H1 (cell line): ENCODE data around the gene MACROD2. TPM values are rescaled to one million over a fixed set of nuclear protein-coding genes. Genes with fewer than 3 reads are reported as not detected.

Experiments used
- CTCF ChIA-PET: fragments of 300-600 bp; sonication (Branson Sonifier 250); formaldehyde crosslinking; loops from one replicate; lab custom pipeline; 2021; ENCODE audit not compliant: partially characterized antibody; lab: Charles Lee
- POLR2A ChIA-PET: fragments of 300-600 bp; sonication (Branson Sonifier 250); formaldehyde crosslinking; loops from one replicate; lab custom pipeline; 2021; ENCODE audit warnings: inconsistent platforms; ENCODE audit not compliant: partially characterized antibody; lab: Charles Lee
- DNase-seq, 2 experiments: peaks; one replicate each; pipeline versions ENCODE4 v3.0.0 to v3.0.0-alpha.2; 2010 to 2022; ENCODE audit warnings: low spot score in 2 of 2, low read depth in 1 of 2, mixed read lengths in 1 of 2
- FAIRE-seq: peaks from 2 replicates; lab custom pipeline; 2011; peaks lifted over from hg19 to GRCh38; lab: Jason Lieb, UNC
- H2AFZ ChIP-seq: 2 replicates; pipeline ENCODE4 v1.8.1; 2012; ENCODE audit warnings: low read length, inconsistent platforms
- H2AK5ac ChIP-seq: 2 replicates; pipeline ENCODE4 v1.6.1; 2013; ENCODE audit warnings: low read depth, low read length
- H2BK120ac ChIP-seq: replicated peaks from 2 replicates; pipeline ENCODE3; 2013; ENCODE audit warnings: low read depth, low read length, inconsistent platforms
- H2BK12ac ChIP-seq: 2 replicates; pipeline ENCODE4 v1.6.1; 2013; ENCODE audit warnings: low read depth, low read length
- H2BK15ac ChIP-seq: 2 replicates; pipeline ENCODE4 v1.6.1; 2013; ENCODE audit warnings: low read length
- H2BK20ac ChIP-seq: 2 replicates; pipeline ENCODE4 v1.6.1; 2013; ENCODE audit warnings: low read length
- H2BK5ac ChIP-seq: 2 replicates; pipeline ENCODE4 v1.6.1; 2013; ENCODE audit warnings: low read depth, low read length
- H3K14ac ChIP-seq: 2 replicates; pipeline ENCODE4 v1.6.1; 2013; ENCODE audit warnings: inconsistent platforms; ENCODE audit not compliant: insufficient read length
- H3K18ac ChIP-seq: 2 replicates; pipeline ENCODE4 v1.6.1; 2013; ENCODE audit warnings: low read length; ENCODE audit errors: extremely low read depth
- H3K23ac ChIP-seq: 2 replicates; pipeline ENCODE4 v1.6.1; 2013; ENCODE audit warnings: inconsistent platforms; ENCODE audit not compliant: insufficient read length
- H3K23me2 ChIP-seq: 2 replicates; pipeline ENCODE4 v1.6.1; 2013; ENCODE audit warnings: low read depth, low read length
- H3K27ac ChIP-seq: 2 replicates; pipeline ENCODE4 v1.6.1; 2011; ENCODE audit warnings: low read depth, low read length, inconsistent platforms
- H3K27me3 ChIP-seq, 4 experiments: replicated peaks in 1 of 4; 1 replicate in 1 of 4; 2 replicates in 3 of 4; pipeline versions ENCODE4 v1.6.1 to v1.8.1; 2011 to 2013; ENCODE audit warnings: low read length in 3 of 4, mild to moderate bottlenecking in 3 of 4, inconsistent platforms in 2 of 4, mixed read lengths in 2 of 4, moderate library complexity in 1 of 4; ENCODE audit not compliant: control insufficient read depth in 3 of 4, insufficient read depth in 3 of 4; ENCODE audit errors: extremely low read depth in 1 of 4
- H3K36me3 ChIP-seq, 4 experiments: 2 replicates each; pipeline versions ENCODE4 v1.6.1 to v1.8.1; 2011 to 2013; ENCODE audit warnings: mild to moderate bottlenecking in 4 of 4, low read length in 3 of 4, moderate library complexity in 2 of 4, control low read depth in 1 of 4, inconsistent platforms in 1 of 4; ENCODE audit not compliant: insufficient read depth in 4 of 4, control insufficient read depth in 2 of 4
- H3K4ac ChIP-seq: replicated peaks from 2 replicates; pipeline ENCODE3; 2013; ENCODE audit warnings: low read length, low read depth, mixed read lengths, inconsistent platforms; ENCODE audit not compliant: insufficient read length
- H3K4me1 ChIP-seq, 4 experiments: replicated peaks in 1 of 4; 1 replicate in 1 of 4; 2 replicates in 3 of 4; pipeline versions ENCODE4 v1.6.1 to v1.8.1; 2011 to 2013; ENCODE audit warnings: low read length in 3 of 4, inconsistent platforms in 2 of 4, mixed read lengths in 1 of 4; ENCODE audit not compliant: insufficient read depth in 4 of 4, control insufficient read depth in 3 of 4
- H3K4me2 ChIP-seq, 2 experiments: 2 replicates each; pipeline versions ENCODE4 v1.6.1 to v1.8.1; 2011 to 2013; ENCODE audit warnings: low read depth in 2 of 2, low read length in 2 of 2, control low read depth in 1 of 2, inconsistent platforms in 1 of 2, mild to moderate bottlenecking in 1 of 2; ENCODE audit not compliant: insufficient read depth in 1 of 2
- H3K4me3 ChIP-seq, 4 experiments: fragments of 200-600, 300-600 bp in 1 of 4; sonication (generic), shearing (Covaris generic), sonication (Bioruptor Twin) in 1 of 4; 2 replicates each; pipeline versions ENCODE4 v1.5.1 to v1.8.1; 2011 to 2016; ENCODE audit warnings: low read length in 4 of 4, low read depth in 3 of 4, control low read depth in 2 of 4, inconsistent platforms in 2 of 4, mild to moderate bottlenecking in 2 of 4, mixed read lengths in 1 of 4, moderate library complexity in 1 of 4; ENCODE audit not compliant: insufficient read depth in 2 of 4; ENCODE audit errors: extremely low read depth in 1 of 4
- H3K56ac ChIP-seq: replicated peaks from 2 replicates; pipeline ENCODE3; 2013; ENCODE audit warnings: low read depth, mild to moderate bottlenecking, mixed read lengths, low read length, inconsistent platforms; ENCODE audit not compliant: insufficient read length
- H3K79me1 ChIP-seq: 2 replicates; pipeline ENCODE4 v1.6.1; 2013; ENCODE audit warnings: low read depth, low read length, control low read depth
- H3K79me2 ChIP-seq, 2 experiments: 2 replicates each; pipeline versions ENCODE4 v1.6.1 to v1.8.1; 2012 to 2013; ENCODE audit warnings: low read length in 2 of 2, mild to moderate bottlenecking in 2 of 2, inconsistent platforms in 1 of 2; ENCODE audit not compliant: insufficient read depth in 2 of 2, control insufficient read depth in 1 of 2
- H3K9ac ChIP-seq, 4 experiments: replicated peaks in 1 of 4; 1 replicate in 1 of 4; 2 replicates in 3 of 4; pipeline versions ENCODE4 v1.6.1 to v1.8.1; 2011 to 2013; ENCODE audit warnings: low read depth in 3 of 4, low read length in 3 of 4, control low read depth in 2 of 4, mild to moderate bottlenecking in 2 of 4, moderate library complexity in 2 of 4, inconsistent platforms in 1 of 4; ENCODE audit errors: extremely low read depth in 1 of 4
- H3K9me3 ChIP-seq, 2 experiments: 2 replicates each; pipeline versions ENCODE4 v1.6.1 to v1.8.1; 2012 to 2013; ENCODE audit warnings: mild to moderate bottlenecking in 2 of 2, moderate library complexity in 2 of 2, control low read depth in 1 of 2, inconsistent platforms in 1 of 2, low read depth in 1 of 2, low read length in 1 of 2, mixed read lengths in 1 of 2; ENCODE audit not compliant: insufficient read depth in 2 of 2
- H4K20me1 ChIP-seq, 2 experiments: replicated peaks in 1 of 2; 2 replicates each; pipeline versions ENCODE3 to v1.8.1; 2011 to 2013; ENCODE audit warnings: inconsistent platforms in 2 of 2, low read length in 2 of 2, mild to moderate bottlenecking in 1 of 2; ENCODE audit not compliant: insufficient read depth in 2 of 2, control insufficient read depth in 1 of 2
- H4K5ac ChIP-seq: 2 replicates; pipeline ENCODE4 v1.6.1; 2013; ENCODE audit warnings: low read length, low read depth, mixed read lengths, inconsistent platforms; ENCODE audit not compliant: insufficient read length
- H4K8ac ChIP-seq: 2 replicates; pipeline ENCODE4 v1.8.0; 2013; ENCODE audit warnings: mild to moderate bottlenecking, moderate library complexity, low read length, inconsistent platforms; ENCODE audit not compliant: insufficient read depth; ENCODE audit errors: extremely low read depth
- H4K91ac ChIP-seq: replicated peaks from 2 replicates; pipeline ENCODE3; 2013; ENCODE audit warnings: low read length, mixed read lengths, inconsistent platforms; ENCODE audit not compliant: insufficient read length
- CTBP2 ChIP-seq: IDR thresholded peaks from 2 replicates; pipeline ENCODE4 v1.7.0; 2011; ENCODE audit warnings: borderline replicate concordance, mild to moderate bottlenecking, moderate library complexity, mixed read lengths, low read length; ENCODE audit not compliant: insufficient read depth, insufficient read length
- E2F6 ChIP-seq: IDR thresholded peaks from 2 replicates; pipeline ENCODE4 v1.6.1; 2012; ENCODE audit warnings: inconsistent platforms
- EGR1 ChIP-seq: IDR thresholded peaks from 2 replicates; pipeline ENCODE4 v1.6.1; 2011; ENCODE audit warnings: low read depth, low read length, borderline replicate concordance
- HDAC6 ChIP-seq: IDR thresholded peaks from one replicate; pipeline ENCODE4 v1.7.1; 2012; ENCODE audit warnings: low read depth, mild to moderate bottlenecking, inconsistent platforms, low read length, moderate library complexity
- POLR2A ChIP-seq, 2 experiments: IDR thresholded peaks; 1 replicate in 1 of 2; 2 replicates in 1 of 2; pipeline ENCODE4 v1.6.1; 2011; ENCODE audit warnings: low read depth in 2 of 2, low read length in 2 of 2, mild to moderate bottlenecking in 2 of 2; ENCODE audit errors: control extremely low read depth in 1 of 2
- POLR2AphosphoS5 ChIP-seq: IDR thresholded peaks from 2 replicates; pipeline ENCODE4 v1.6.1; 2011; ENCODE audit warnings: low read depth, low read length
- RAD21 ChIP-seq, 2 experiments: IDR thresholded peaks in 1 of 2; conservative IDR thresholded peaks in 1 of 2; 2 replicates each; pipeline ENCODE4 v1.6.1; 2011; ENCODE audit warnings: low read depth in 2 of 2, low read length in 2 of 2, improper control_type of control experiment in 1 of 2, inconsistent platforms in 1 of 2, mild to moderate bottlenecking in 1 of 2, moderate library complexity in 1 of 2
- SIRT6 ChIP-seq: IDR thresholded peaks from one replicate; pipeline ENCODE4 v1.7.1; 2012; ENCODE audit warnings: low read length, inconsistent platforms
- SIX5 ChIP-seq: IDR thresholded peaks from 2 replicates; pipeline ENCODE4 v1.6.1; 2011; ENCODE audit warnings: mild to moderate bottlenecking, low read depth, low read length
- SP1 ChIP-seq: IDR thresholded peaks from 2 replicates; pipeline ENCODE4 v1.6.1; 2011; ENCODE audit warnings: low read depth, low read length
- SP4 ChIP-seq: IDR thresholded peaks from 2 replicates; pipeline ENCODE4 v1.6.1; 2012; ENCODE audit warnings: low read length, inconsistent platforms
- SRF ChIP-seq: IDR thresholded peaks from 2 replicates; pipeline ENCODE4 v1.6.1; 2011; ENCODE audit warnings: mild to moderate bottlenecking, low read depth, low read length, moderate library complexity
- TAF7 ChIP-seq: optimal IDR thresholded peaks from 2 replicates; pipeline ENCODE3; 2011; ENCODE audit warnings: low read depth, mild to moderate bottlenecking, inconsistent platforms, low read length, moderate library complexity, borderline replicate concordance
- WGBS, 2 experiments: shearing (Covaris generic) in 1 of 2; methylation state at CpG; one replicate each; pipeline versions ENCODE4 v1.1.6 to v1.1.7; 2013 to 2015; ENCODE audit warnings: low lambda C conversion rate in 2 of 2, mixed read lengths in 2 of 2, inconsistent platforms in 1 of 2, low coverage in 1 of 2, missing lambda C conversion rate in 1 of 2; ENCODE audit not compliant: insufficient replicate concordance in 2 of 2, insufficient coverage in 1 of 2, insufficient read length in 1 of 2; ENCODE audit errors: extremely low coverage in 1 of 2, missing lambda C conversion rate in 1 of 2; 5-methylcytosine and 5-hydroxymethylcytosine counted together
- polyA plus RNA-seq, 7 experiments: library from polyadenylated mRNA; depleted of rRNA in 3 of 7; stranded (reverse) in 5 of 7; unstranded in 2 of 7; fragments of >200 nt in 5 of 7; fragments of 200-250 nt in 2 of 7; gene quantifications; 1 replicate in 5 of 7; 2 replicates in 1 of 7; 4 replicates in 1 of 7; pipeline versions ENCODE4 v1.2.1 to v1.2.3, GENCODE V29; 2011 to 2013; ENCODE audit warnings: missing spikeins in 2 of 7, mixed read lengths in 2 of 7
- total RNA-seq: library from RNA; stranded (reverse); fragmentation: NEBNext Ultra II Directional; extraction: Animal tissue kit (Norgen Biotek cat#: 25700); gene quantifications from 2 replicates; pipeline ENCODE4 v1.2.1, GENCODE V29; 2021
- TF ChIP-seq, protein P1 (sequence below): IDR thresholded peaks from 2 replicates; pipeline ENCODE4 v1.6.1; 2011; ENCODE audit warnings: low read length, improper control_type of control experiment

Gene MACROD2
- total and polyA plus RNA-seq, 2 of the 8 experiments (the other 6 are each of a cell fraction or from before 2014, with no cell fraction given): 0.70 to 3.9 TPM

GRCh38 chr20:15854911-15855310, 1859.6 kb downstream of the MACROD2 start:
- Histone ChIP-seq H4K20me1 (no peaks in the 10 kb centered on the region), H2BK5ac (no peak overlapping the region), H2BK12ac (no peak overlapping the region), H3K23me2 (no peaks in the 10 kb centered on the region), H3K4me2 (no peak overlapping the region), H3K9me3 (no peaks in the 10 kb centered on the region), H4K8ac (no peak overlapping the region), H3K4me1 (no peaks in the 10 kb centered on the region), H2AFZ (no peak overlapping the region), H3K27me3 (no peaks in the 10 kb centered on the region), H3K18ac (no peak overlapping the region), H4K91ac (no peak overlapping the region), H3K9ac (no peak overlapping the region), H3K14ac (no peak overlapping the region), H4K5ac (no peak overlapping the region), H3K27ac (no peak overlapping the region), H2BK20ac (no peak overlapping the region), H2AK5ac (no peak overlapping the region), H3K4ac (no peak overlapping the region), H3K4me3 (no peak overlapping the region), H2BK15ac (no peak overlapping the region), H3K79me2 (no peaks in the 10 kb centered on the region), H3K56ac (no peak overlapping the region), H3K79me1 (no peaks in the 10 kb centered on the region), H3K36me3 (no peaks in the 10 kb centered on the region), H2BK120ac (no peak overlapping the region), H3K23ac (no peak overlapping the region)
- DNase-seq: no peak
- no peak for FAIRE-seq
- ChIA-PET POLR2A (no interaction called here), CTCF (interaction anchor here (1.5 kb wide), 1 partner anchor 517 kb away, joined by 4 read pairs; no protein-coding TSS in a partner anchor)
- 97% methylated on average over 2 of the region's 2 CpGs; no CpG with 5 or more reads in 1 of the 2 experiments for WGBS, 2 experiments
- TF ChIP-seq SIRT6 (no peak), POLR2A (IDR thresholded peaks at IDR 0.05; ENCODE audit: control extremely low read depth in 1 of 2, low read depth in 2 of 2, low read length in 2 of 2) (no peak), E2F6 (no peak), SRF (no peak), SP1 (no peak), POLR2AphosphoS5 (no peak), EGR1 (no peak), SIX5 (no peak), RAD21 (IDR thresholded peaks at IDR 0.05 in 1 of 2, conservative IDR thresholded peaks at IDR 0.05 in 1 of 2; ENCODE audit: low read depth in 2 of 2, low read length in 2 of 2) (no peak), TAF7 (no peak), HDAC6 (no peak), SP4 (no peak), CTBP2 (no peak)
- TF ChIP-seq, protein P1, sequence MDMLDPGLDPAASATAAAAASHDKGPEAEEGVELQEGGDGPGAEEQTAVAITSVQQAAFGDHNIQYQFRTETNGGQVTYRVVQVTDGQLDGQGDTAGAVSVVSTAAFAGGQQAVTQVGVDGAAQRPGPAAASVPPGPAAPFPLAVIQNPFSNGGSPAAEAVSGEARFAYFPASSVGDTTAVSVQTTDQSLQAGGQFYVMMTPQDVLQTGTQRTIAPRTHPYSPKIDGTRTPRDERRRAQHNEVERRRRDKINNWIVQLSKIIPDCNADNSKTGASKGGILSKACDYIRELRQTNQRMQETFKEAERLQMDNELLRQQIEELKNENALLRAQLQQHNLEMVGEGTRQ: no peak
